Vagina (tissue), 2 donors: ENCODE results near the gene RGPD5. TPM values are rescaled to one million over a fixed set of nuclear protein-coding genes. Genes with fewer than 3 reads are reported as not detected.
"Not testable (repeated sequence)": the region's sequence is repeated elsewhere in the genome, so short reads cannot be mapped to it uniquely, and the experiment has no call there.

ENCODE experiments used
- DNase-seq, 2 donors: peaks; one replicate each; pipeline ENCODE4 v3.0.0-alpha.2; 2017; ENCODE audit errors: extremely low spot score in 2 of 2
- H3K27ac ChIP-seq: fragments of 200-600 bp; sonication (generic); one replicate; pipeline ENCODE4 v1.5.1; 2019
- H3K27me3 ChIP-seq: fragments of 200-600 bp; sonication (generic); one replicate; pipeline ENCODE4 v1.5.1; 2019
- H3K36me3 ChIP-seq, 2 donors: fragments of 200-600 bp; sonication (generic); one replicate each; pipeline ENCODE4 v1.5.1; 2017 to 2019
- H3K4me1 ChIP-seq: fragments of 200-600 bp; sonication (generic); one replicate; pipeline ENCODE4 v1.5.1; 2019
- H3K4me3 ChIP-seq, 2 donors: fragments of 200-600 bp; sonication (generic); 1 replicate in 1 of 2; 2 replicates in 1 of 2; pipeline ENCODE4 v1.5.1; 2016 to 2019
- H3K9me3 ChIP-seq: fragments of 200-600 bp; sonication (generic); one replicate; pipeline ENCODE4 v1.5.1; 2019
- intact Hi-C: fragments of 100-400 bp; cut with DNase I; formaldehyde crosslinking; loops from one replicate; pipeline ENCODE4 v1.15.1; 2023
- total RNA-seq: library from RNA; depleted of rRNA; stranded (reverse); fragments of >200 nt; gene quantifications from one replicate; pipeline ENCODE4 v1.2.3, GENCODE V29; 2016

RGPD5 gene
- total RNA-seq, 1 donor from 2014 or later = 40.0 TPM

DNA sequence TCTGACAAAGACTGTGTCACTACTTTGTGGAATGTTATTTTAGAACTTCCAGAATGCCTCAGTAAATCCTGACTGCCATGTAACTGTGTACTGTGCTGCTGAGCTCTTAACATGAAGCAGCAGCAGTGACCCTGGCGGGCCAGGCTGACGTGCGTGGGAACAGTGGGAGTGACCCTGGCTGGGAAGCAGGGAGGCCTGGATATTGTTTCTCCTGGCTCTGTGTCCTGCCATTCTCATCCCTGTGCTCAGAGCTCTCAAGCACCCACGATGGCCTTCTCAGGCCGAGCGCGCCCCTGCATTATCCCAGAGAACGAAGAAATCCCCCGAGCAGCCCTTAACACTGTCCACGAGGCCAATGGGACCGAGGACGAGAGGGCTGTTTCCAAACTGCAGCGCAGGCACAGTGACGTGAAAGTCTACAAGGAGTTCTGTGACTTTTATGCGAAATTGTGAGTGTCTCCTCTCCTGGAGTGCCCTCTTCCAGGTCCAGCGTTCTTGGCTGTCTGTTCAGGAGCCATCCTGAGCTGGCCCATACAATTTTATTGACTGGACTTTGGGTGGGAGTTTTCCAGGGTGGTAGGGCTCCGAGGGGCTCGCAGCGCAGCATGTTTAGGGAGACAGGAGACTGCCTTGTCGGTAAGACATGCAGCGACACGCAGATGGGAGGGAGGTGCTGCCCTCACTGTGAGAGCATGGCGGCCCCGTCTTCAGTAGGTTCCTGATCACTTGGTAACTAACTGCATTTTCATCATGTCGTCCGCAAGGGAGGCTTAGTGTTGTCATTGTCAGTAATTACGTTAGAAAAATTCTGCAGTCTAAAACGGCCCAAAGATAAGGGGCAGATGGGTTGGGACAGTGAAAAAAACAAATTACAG is 104.6 kb downstream of the RGPD5 start, which contains the start of gene LIMS3:
Gene LIMS3, plus strand, starts transcription at position 227 of the 875 bp plus-strand sequence. Its CDS starts 41 bp downstream, at position 268.
- DNase-seq, intact Hi-C loops, H3K36me3 ChIP-seq, H3K4me3 ChIP-seq, H3K9me3 ChIP-seq, H3K4me1 ChIP-seq, H3K27ac ChIP-seq, H3K27me3 ChIP-seq: not testable (repeated sequence)

DNA sequence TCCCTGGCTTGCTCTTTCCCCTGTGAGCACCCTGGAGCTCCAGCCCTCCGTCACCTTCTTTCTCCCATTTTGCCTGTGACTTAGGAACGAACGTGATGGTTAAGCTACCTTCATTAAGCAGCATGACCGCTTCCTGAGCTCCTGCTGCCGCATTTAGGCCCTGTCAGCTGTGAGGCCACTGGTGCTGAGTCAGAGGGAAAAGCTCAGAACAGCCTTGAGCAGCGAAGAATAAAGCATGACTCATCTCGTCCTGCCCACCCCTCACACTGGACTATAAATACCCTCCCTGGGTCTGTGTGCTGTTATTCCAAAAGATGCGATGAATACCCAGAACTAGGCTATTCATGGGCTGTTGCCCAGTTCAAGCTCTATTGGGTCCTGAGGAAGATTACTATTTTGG is 111.7 kb downstream of the RGPD5 start:
- H3K36me3 ChIP-seq, H3K9me3 ChIP-seq, intact Hi-C loops, H3K4me1 ChIP-seq, H3K27me3 ChIP-seq, H3K4me3 ChIP-seq, H3K27ac ChIP-seq, DNase-seq: not testable (repeated sequence)

Other genes with a start within 250 kb of the RGPD5 start
- 107 TPM for gene SEPTIN10, start 180.3 kb upstream of the RGPD5 start, total RNA-seq
- 25.5 TPM for gene SOWAHC, start 179.9 kb upstream of the RGPD5 start, total RNA-seq
- 2.2 TPM for gene LIMS3, start 104.4 kb downstream of the RGPD5 start, total RNA-seq